ENCODE measurements around the gene FAM177A1.
"Not testable (repeated sequence)": the region's sequence is repeated elsewhere in the genome, so short reads cannot be mapped to it uniquely, and the experiment has no call there.

Gene FAM177A1

GRCh38 chr14:35046048-35046750 lies at the start of gene FAM177A1:
TSS of gene FAM177A1 (plus strand) at chr14:35046272. CDS start at chr14:35046464, 192 bp downstream.
- DNase-seq: peak; percentile 99

GRCh38 chr14:34997762-34998161 lies 48.3 kb upstream of the FAM177A1 start:
- DNase-seq: no peak

GRCh38 chr14:34999500-34999899 lies 46.6 kb upstream of the FAM177A1 start:
- no peak for DNase-seq

GRCh38 chr14:35001621-35002020 lies 44.5 kb upstream of the FAM177A1 start:
- no peak for DNase-seq

GRCh38 chr14:35004839-35005238 lies 41.2 kb upstream of the FAM177A1 start:
- no peak for DNase-seq

- no peak for DNase-seq
Observed at GRCh38 chr14:35016568-35016967, 29.5 kb upstream of the FAM177A1 start.

- no peak for DNase-seq
Observed at GRCh38 chr14:35020713-35021112, 25.4 kb upstream of the FAM177A1 start.

- DNase-seq: no peak
Observed at GRCh38 chr14:35028435-35028834, 17.6 kb upstream of the FAM177A1 start.

- no peak for DNase-seq
Observed at GRCh38 chr14:35032562-35032961, 13.5 kb upstream of the FAM177A1 start.

GRCh38 chr14:35034440-35034833 lies 11.6 kb upstream of the FAM177A1 start:
- DNase-seq: no peak

- not testable (repeated sequence) for DNase-seq
Observed at GRCh38 chr14:35034944-35035554, 11.0 kb upstream of the FAM177A1 start.

- not testable (repeated sequence) for DNase-seq
Observed at GRCh38 chr14:35038312-35038711, 7.8 kb upstream of the FAM177A1 start.

- no peak for DNase-seq
Observed at GRCh38 chr14:35042632-35043031, 3.4 kb upstream of the FAM177A1 start.

GRCh38 chr14:35043046-35043445 lies 3.0 kb upstream of the FAM177A1 start:
- DNase-seq: no peak

GRCh38 chr14:35044939-35045797 lies 904 bp upstream of the FAM177A1 start:
- DNase-seq: no peak

- DNase-seq: no peak
Observed at GRCh38 chr14:35045798-35046047, 349 bp upstream of the FAM177A1 start.

GRCh38 chr14:35046751-35047536 lies 872 bp downstream of the FAM177A1 start:
- no peak for DNase-seq

- DNase-seq: no peak
Observed at GRCh38 chr14:35047976-35048513, 2.0 kb downstream of the FAM177A1 start.

GRCh38 chr14:35050652-35051051 lies 4.6 kb downstream of the FAM177A1 start:
- DNase-seq: no peak

GRCh38 chr14:35051796-35052195 lies 5.7 kb downstream of the FAM177A1 start:
- DNase-seq: no peak

- no peak for DNase-seq
Observed at GRCh38 chr14:35052637-35053036, 6.6 kb downstream of the FAM177A1 start.

- DNase-seq: not testable (repeated sequence)
Observed at GRCh38 chr14:35061113-35061791, 15.2 kb downstream of the FAM177A1 start.
